Mesenchymal stem cell (in vitro differentiated cells and primary cell): Measurements from ENCODE around the gene WFDC8.

ENCODE experiments used
- DNase-seq: peaks from one replicate; pipeline ENCODE4 v3.0.0-alpha.2; 2013
- H2AFZ ChIP-seq: one replicate; pipeline ENCODE4 v1.6.1; 2013; ENCODE audit warnings: low read depth, mild to moderate bottlenecking, control low read depth, inconsistent platforms, low read length, moderate library complexity
- H2AK5ac ChIP-seq: 2 replicates; pipeline ENCODE4 v1.6.1; 2013; ENCODE audit warnings: low read length, moderate library complexity, mild to moderate bottlenecking, inconsistent platforms; ENCODE audit not compliant: severe bottlenecking
- H2BK120ac ChIP-seq: one replicate; pipeline ENCODE4 v1.6.1; 2013; ENCODE audit warnings: low read depth, mild to moderate bottlenecking, inconsistent platforms, low read length, moderate library complexity
- H2BK12ac ChIP-seq, 2 experiments: one replicate each; pipeline ENCODE4 v1.6.1; 2013; ENCODE audit warnings: inconsistent platforms in 2 of 2, low read length in 2 of 2, mild to moderate bottlenecking in 2 of 2, moderate library complexity in 2 of 2, control low read depth in 1 of 2
- H2BK15ac ChIP-seq: one replicate; pipeline ENCODE4 v1.6.1; 2013; ENCODE audit warnings: mild to moderate bottlenecking, low read depth, inconsistent platforms; ENCODE audit not compliant: poor library complexity, severe bottlenecking
- H2BK5ac ChIP-seq: 2 replicates; pipeline ENCODE4 v1.6.1; 2013; ENCODE audit warnings: low read depth, mild to moderate bottlenecking, low read length, control low read depth, inconsistent platforms; ENCODE audit not compliant: poor library complexity, severe bottlenecking
- H3K14ac ChIP-seq, 2 experiments: one replicate each; pipeline ENCODE4 v1.6.1; 2013; ENCODE audit warnings: inconsistent platforms in 2 of 2, low read length in 2 of 2, control low read depth in 1 of 2, mild to moderate bottlenecking in 1 of 2, moderate library complexity in 1 of 2
- H3K18ac ChIP-seq, 2 experiments: one replicate each; pipeline ENCODE4 v1.6.1; 2013; ENCODE audit warnings: inconsistent platforms in 2 of 2, low read length in 2 of 2, control low read depth in 1 of 2, low read depth in 1 of 2, mild to moderate bottlenecking in 1 of 2
- H3K23ac ChIP-seq, 2 experiments: one replicate each; pipeline ENCODE4 v1.6.1; 2013; ENCODE audit warnings: inconsistent platforms in 2 of 2, low read length in 2 of 2, mild to moderate bottlenecking in 2 of 2, moderate library complexity in 2 of 2, control low read depth in 1 of 2
- H3K27ac ChIP-seq: 2 replicates; pipeline ENCODE4 v1.5.1; 2013; ENCODE audit warnings: mild to moderate bottlenecking, moderate library complexity, low read length, control low read depth, inconsistent platforms; ENCODE audit not compliant: poor library complexity, severe bottlenecking
- H3K27me3 ChIP-seq, 2 experiments: 2 replicates each; pipeline versions ENCODE4 v1.6.1 to v1.7.0; 2013; ENCODE audit warnings: low read length in 2 of 2, mild to moderate bottlenecking in 2 of 2, moderate library complexity in 2 of 2, control low read depth in 1 of 2, inconsistent platforms in 1 of 2; ENCODE audit not compliant: control insufficient read depth in 1 of 2, insufficient read depth in 1 of 2
- H3K36me3 ChIP-seq, 2 experiments: 2 replicates each; pipeline versions ENCODE4 v1.6.1 to v1.7.0; 2013; ENCODE audit warnings: low read length in 2 of 2, control low read depth in 1 of 2, inconsistent platforms in 1 of 2, low read depth in 1 of 2, mild to moderate bottlenecking in 1 of 2; ENCODE audit not compliant: insufficient read depth in 2 of 2, control insufficient read depth in 1 of 2
- H3K4ac ChIP-seq, 2 experiments: one replicate each; pipeline ENCODE4 v1.6.1; 2013; ENCODE audit warnings: inconsistent platforms in 2 of 2, low read length in 2 of 2, mild to moderate bottlenecking in 2 of 2, moderate library complexity in 2 of 2, control low read depth in 1 of 2, low read depth in 1 of 2
- H3K4me1 ChIP-seq: 2 replicates; pipeline ENCODE4 v1.6.1; 2013; ENCODE audit warnings: low read depth, low read length, control low read depth; ENCODE audit not compliant: control insufficient read depth, insufficient read depth
- H3K4me2 ChIP-seq: 2 replicates; pipeline ENCODE4 v1.6.1; 2013; ENCODE audit warnings: low read length, mild to moderate bottlenecking, inconsistent platforms; ENCODE audit not compliant: poor library complexity, severe bottlenecking
- H3K4me3 ChIP-seq, 2 experiments: 2 replicates each; pipeline versions ENCODE4 v1.5.1 to v1.7.0; 2013; ENCODE audit warnings: low read length in 2 of 2, mild to moderate bottlenecking in 2 of 2, control low read depth in 1 of 2, low read depth in 1 of 2; ENCODE audit not compliant: insufficient read depth in 1 of 2
- H3K79me1 ChIP-seq: replicated peaks from 2 replicates; pipeline ENCODE4 v1.6.1; 2013; ENCODE audit warnings: mild to moderate bottlenecking, control low read depth, low read length, inconsistent platforms; ENCODE audit not compliant: poor library complexity, severe bottlenecking
- H3K9ac ChIP-seq: 2 replicates; pipeline ENCODE4 v1.7.0; 2013; ENCODE audit warnings: mild to moderate bottlenecking, low read length, moderate library complexity
- H3K9me3 ChIP-seq: 2 replicates; pipeline ENCODE4 v1.7.0; 2013; ENCODE audit warnings: mild to moderate bottlenecking, low read length; ENCODE audit not compliant: control insufficient read depth
- H4K8ac ChIP-seq: one replicate; pipeline ENCODE4 v1.6.1; 2013; ENCODE audit warnings: inconsistent platforms, mild to moderate bottlenecking, low read length, moderate library complexity
- H4K91ac ChIP-seq: one replicate; pipeline ENCODE4 v1.6.1; 2013; ENCODE audit warnings: mild to moderate bottlenecking, low read length, inconsistent platforms
- WGBS: methylation state at CpG from one replicate; pipeline ENCODE4 v1.1.7; 2013; ENCODE audit warnings: mixed read lengths; 5-methylcytosine and 5-hydroxymethylcytosine counted together

The WFDC8 gene

DNA sequence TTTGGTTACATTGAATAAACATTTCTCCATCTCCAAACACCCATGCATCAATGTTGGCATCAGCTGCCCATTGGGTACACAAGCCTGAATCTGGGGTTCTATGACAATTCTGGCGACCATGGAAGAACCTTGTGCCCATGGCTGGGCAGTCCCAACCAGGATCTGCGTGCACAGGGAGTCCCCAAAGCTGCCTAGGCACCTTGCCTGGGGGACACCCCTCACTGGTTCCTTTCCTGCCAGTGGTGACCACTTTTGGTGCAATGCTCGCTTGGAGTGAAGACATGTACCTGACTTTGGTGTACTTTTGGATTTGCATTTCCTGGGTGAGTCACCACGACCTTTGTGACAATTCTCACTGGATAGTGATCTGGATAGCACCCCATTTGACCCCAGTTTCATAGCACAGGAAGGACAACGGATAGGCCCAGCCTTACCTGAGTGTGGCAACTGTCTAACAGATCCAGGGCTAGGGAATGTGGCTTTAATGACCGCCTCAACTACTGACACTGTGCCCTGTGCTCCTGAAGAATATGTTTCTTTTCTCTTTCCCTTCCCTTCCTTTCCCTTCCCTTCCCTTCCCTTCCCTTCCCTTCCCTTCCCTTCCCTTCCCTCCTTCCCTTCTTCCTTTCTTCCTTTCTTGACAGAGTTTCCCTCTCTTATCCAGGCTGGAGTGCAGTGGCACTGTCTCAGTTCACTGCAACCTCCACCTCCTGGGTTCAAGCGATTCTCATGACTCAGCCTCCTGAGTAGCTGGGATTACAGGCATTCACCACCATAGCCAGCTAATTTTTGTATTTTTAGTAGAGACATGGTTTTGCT is 70.8 kb downstream of the WFDC8 start:
- H3K79me1 ChIP-seq, result no peaks in the 10 kb centered on the region
- H3K27me3 ChIP-seq, result peaks cover 0 to 6% of the 10 kb centered on the region in 2 experiments
- H3K4ac ChIP-seq, result no peak overlapping the region
- 53% methylated on average over 6 of the region's 7 CpGs for WGBS
- no peaks in the 10 kb centered on the region for H3K9me3 ChIP-seq
- H3K23ac ChIP-seq, result no peak overlapping the region
- H3K9ac ChIP-seq, result no peak overlapping the region
- H2AFZ ChIP-seq, result no peak overlapping the region
- H3K14ac ChIP-seq, result no peak overlapping the region
- no peak overlapping the region for H3K18ac ChIP-seq
- H3K4me2 ChIP-seq, result no peak overlapping the region
- no peak overlapping the region for H2BK5ac ChIP-seq
- no peak overlapping the region for H2BK120ac ChIP-seq
- H3K4me3 ChIP-seq, result no peak overlapping the region
- H2AK5ac ChIP-seq, result no peak overlapping the region
- no peak overlapping the region for H3K27ac ChIP-seq
- no peaks in the 10 kb centered on the region for H3K36me3 ChIP-seq
- no peak overlapping the region for H2BK15ac ChIP-seq
- no peak overlapping the region for H4K8ac ChIP-seq
- DNase-seq, result no peak
- no peak overlapping the region for H2BK12ac ChIP-seq
- no peaks in the 10 kb centered on the region for H3K4me1 ChIP-seq
- H4K91ac ChIP-seq, result no peak overlapping the region

DNA sequence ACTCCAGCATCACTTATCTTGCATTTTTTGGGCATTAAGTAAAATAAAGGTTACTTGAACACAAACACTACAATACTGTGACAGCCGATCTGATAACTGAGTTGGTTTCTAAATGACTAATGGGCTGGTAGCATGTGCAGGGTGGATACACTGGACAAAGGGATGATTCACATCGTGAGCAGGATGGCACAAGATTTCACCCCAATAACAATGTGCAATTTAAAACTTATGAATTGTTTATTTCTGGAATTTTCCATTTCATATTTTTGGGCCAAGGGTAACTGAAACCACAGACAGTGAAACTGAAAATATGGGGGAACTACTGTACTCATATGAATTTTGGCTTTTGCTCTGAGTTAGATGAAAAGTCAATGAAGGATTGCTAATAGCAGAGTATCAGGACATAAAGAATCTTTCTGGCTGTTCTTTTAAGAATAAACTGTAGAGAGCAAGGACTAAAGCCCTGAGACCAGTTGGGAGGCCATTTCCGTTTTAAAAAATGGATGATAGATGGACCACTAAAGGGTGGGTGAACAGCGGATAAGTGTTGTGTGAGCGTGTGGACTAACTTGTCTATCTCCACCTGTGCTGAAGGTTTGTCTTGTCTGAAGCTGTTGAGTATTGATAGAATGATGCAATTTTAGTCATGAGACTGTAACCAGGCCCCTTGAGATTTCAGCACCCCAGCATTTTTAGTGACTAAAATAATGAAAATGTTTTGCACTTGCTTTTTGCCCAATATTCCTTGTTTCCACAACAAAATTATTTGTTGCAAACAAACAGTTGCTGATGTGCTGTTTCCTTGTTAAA is 71.9 kb downstream of the WFDC8 start:
- WGBS, result 90% methylated on average over 3 of the region's 5 CpGs
- Histone ChIP-seq H3K79me1 (no peaks in the 10 kb centered on the region), H2BK15ac (no peak overlapping the region), H2AK5ac (no peak overlapping the region), H3K27me3 (peaks cover 0 to 6% of the 10 kb centered on the region in 2 experiments), H3K18ac (no peak overlapping the region), H2BK12ac (no peak overlapping the region), H3K4me2 (no peak overlapping the region), H3K36me3 (no peaks in the 10 kb centered on the region), H3K23ac (no peak overlapping the region), H4K8ac (no peak overlapping the region), H2BK5ac (no peak overlapping the region), H3K27ac (no peak overlapping the region), H2AFZ (no peak overlapping the region), H3K4me1 (no peaks in the 10 kb centered on the region), H3K4me3 (no peak overlapping the region), H2BK120ac (no peak overlapping the region), H3K14ac (no peak overlapping the region), H3K9me3 (no peaks in the 10 kb centered on the region), H4K91ac (no peak overlapping the region), H3K4ac (no peak overlapping the region), H3K9ac (no peak overlapping the region)
- DNase-seq, result no peak

DNA sequence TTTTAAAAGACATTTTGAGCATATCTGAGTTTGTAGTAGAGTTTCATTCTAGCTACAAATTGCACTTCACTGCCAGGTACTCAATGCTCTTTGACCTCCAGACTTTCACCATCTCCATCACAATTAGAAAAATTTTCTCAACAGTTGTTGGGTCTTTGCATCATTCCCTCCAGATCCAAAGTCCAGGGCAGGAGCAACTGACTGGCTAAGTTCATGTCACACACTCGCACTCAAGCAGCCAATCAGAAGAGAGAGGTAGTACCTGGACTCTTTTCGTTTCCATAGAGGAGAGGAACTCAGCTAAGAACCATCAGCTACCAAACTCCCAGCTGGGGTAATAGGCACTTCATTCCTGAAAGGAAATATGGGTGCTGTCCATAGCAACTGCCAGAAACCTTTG is 72.7 kb downstream of the WFDC8 start:
- Histone ChIP-seq H2AFZ (no peak overlapping the region), H2BK12ac (no peak overlapping the region), H2BK120ac (no peak overlapping the region), H3K14ac (no peak overlapping the region), H3K4ac (no peak overlapping the region), H3K18ac (no peak overlapping the region), H2BK15ac (no peak overlapping the region), H3K79me1 (no peaks in the 10 kb centered on the region), H3K4me1 (no peaks in the 10 kb centered on the region), H3K27ac (no peak overlapping the region), H3K4me2 (no peak overlapping the region), H4K91ac (no peak overlapping the region), H2BK5ac (no peak overlapping the region), H3K27me3 (peaks cover 0 to 8% of the 10 kb centered on the region in 2 experiments), H3K4me3 (no peak overlapping the region), H3K36me3 (no peaks in the 10 kb centered on the region), H3K9me3 (no peaks in the 10 kb centered on the region), H3K23ac (no peak overlapping the region), H4K8ac (no peak overlapping the region), H3K9ac (no peak overlapping the region), H2AK5ac (no peak overlapping the region)
- no peak for DNase-seq
- WGBS, result 72% methylated on average over 2 of the region's 2 CpGs

DNA sequence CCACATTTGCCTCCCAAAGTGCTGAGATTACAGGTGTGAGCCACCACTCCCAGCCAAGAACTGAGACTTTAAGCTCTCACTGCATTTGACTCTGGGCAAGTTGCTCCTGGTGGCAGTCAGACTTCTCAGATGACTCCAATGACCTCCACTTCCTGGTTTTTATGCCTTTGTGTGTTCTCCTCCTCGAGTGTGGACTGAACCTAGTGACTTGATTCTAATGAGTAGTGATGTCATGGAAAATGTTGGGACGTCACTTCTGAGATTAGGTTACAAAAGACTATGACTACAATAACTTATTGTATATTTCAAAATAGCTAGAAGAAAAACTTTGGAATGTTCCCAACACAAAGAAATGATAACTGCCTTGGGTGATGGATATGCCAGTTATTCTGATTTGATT is 75.7 kb downstream of the WFDC8 start:
- Histone ChIP-seq H2BK120ac (no peak overlapping the region), H3K4ac (no peak overlapping the region), H3K4me2 (no peak overlapping the region), H4K91ac (no peak overlapping the region), H3K18ac (no peak overlapping the region), H2BK12ac (no peak overlapping the region), H2BK15ac (no peak overlapping the region), H3K79me1 (no peaks in the 10 kb centered on the region), H3K14ac (no peak overlapping the region), H3K23ac (no peak overlapping the region), H4K8ac (no peak overlapping the region), H3K9ac (no peak overlapping the region), H3K36me3 (no peaks in the 10 kb centered on the region), H2AK5ac (no peak overlapping the region), H3K27ac (no peak overlapping the region), H3K4me1 (no peaks in the 10 kb centered on the region), H3K9me3 (no peaks in the 10 kb centered on the region), H3K4me3 (no peak overlapping the region), H2AFZ (no peak overlapping the region), H2BK5ac (no peak overlapping the region), H3K27me3 (peaks cover 0 to 36% of the 10 kb centered on the region in 2 experiments)
- WGBS, result no CpG with 5 or more reads among the region's 2 CpGs
- no peak for DNase-seq
